Measurements from ENCODE around the gene FBRSL1.

The FBRSL1 gene

GRCh38 chr12:132512197-132513069 is 22.5 kb downstream of the FBRSL1 start:
- no peak overlapping the region for H3K4me3 ChIP-seq (ENCODE audit: low read depth, low read length)
- no peak for DNase-seq (ENCODE audit: low read depth)
- TF ChIP-seq CTCF (conservative IDR thresholded peaks at IDR 0.05; ENCODE audit: low read depth, low read length), result no peak

- no peak overlapping the region for H3K4me3 ChIP-seq (ENCODE audit: low read depth, low read length)
- TF ChIP-seq CTCF (conservative IDR thresholded peaks at IDR 0.05; ENCODE audit: low read depth, low read length), result no peak
- DNase-seq (ENCODE audit: low read depth), result peak; percentile 62
Measured at GRCh38 chr12:132513070-132513398, 23.1 kb downstream of the FBRSL1 start.

- no peak overlapping the region for H3K4me3 ChIP-seq (ENCODE audit: low read depth, low read length)
- DNase-seq (ENCODE audit: low read depth), result no peak
- TF ChIP-seq CTCF (conservative IDR thresholded peaks at IDR 0.05; ENCODE audit: low read depth, low read length), result no peak
Measured at GRCh38 chr12:132513458-132514135, 23.6 kb downstream of the FBRSL1 start.

GRCh38 chr12:132514216-132514820 is 24.4 kb downstream of the FBRSL1 start:
- no peak for DNase-seq (ENCODE audit: low read depth)
- no peak overlapping the region for H3K4me3 ChIP-seq (ENCODE audit: low read depth, low read length)
- no peak for TF ChIP-seq CTCF (conservative IDR thresholded peaks at IDR 0.05; ENCODE audit: low read depth, low read length)

GRCh38 chr12:132514838-132515237 is 24.9 kb downstream of the FBRSL1 start:
- no peak for DNase-seq (ENCODE audit: low read depth)
- no peak overlapping the region for H3K4me3 ChIP-seq (ENCODE audit: low read depth, low read length)
- TF ChIP-seq CTCF (conservative IDR thresholded peaks at IDR 0.05; ENCODE audit: low read depth, low read length), result no peak

GRCh38 chr12:132516095-132517012 is 26.4 kb downstream of the FBRSL1 start:
- H3K4me3 ChIP-seq (ENCODE audit: low read depth, low read length), result no peak overlapping the region
- no peak for TF ChIP-seq CTCF (conservative IDR thresholded peaks at IDR 0.05; ENCODE audit: low read depth, low read length)
- no peak for DNase-seq (ENCODE audit: low read depth)

Data from choroid plexus epithelial cell (primary cell).